HEK293T (cell line): ENCODE results near the gene KDELR3.

Experiments
- ARNT ChIP-seq: fragments of 450-650 bp; IDR thresholded peaks from 2 replicates; pipeline ENCODE4 v1.6.1; 2017; ENCODE audit warnings: mild to moderate bottlenecking
- ELF4 ChIP-seq: fragments of 450-650 bp; IDR thresholded peaks from 2 replicates; pipeline ENCODE4 v1.6.1; 2017; ENCODE audit warnings: antibody characterized with exemption
- FOXA1 ChIP-seq: fragments of 450-650 bp; IDR thresholded peaks from 2 replicates; pipeline ENCODE4 v1.6.1; 2016; ENCODE audit warnings: mild to moderate bottlenecking
- FOXK2 ChIP-seq: fragments of 450-650 bp; IDR thresholded peaks from 2 replicates; pipeline ENCODE4 v1.6.1; 2016; ENCODE audit warnings: mild to moderate bottlenecking
- FOXM1 ChIP-seq: fragments of 450-650 bp; IDR thresholded peaks from 2 replicates; pipeline ENCODE4 v1.6.1; 2017; ENCODE audit warnings: mild to moderate bottlenecking, borderline replicate concordance
- L3MBTL2 ChIP-seq: fragments of 450-650 bp; conservative IDR thresholded peaks from 2 replicates; pipeline ENCODE4 v1.6.1; 2016; ENCODE audit warnings: mild to moderate bottlenecking
- NFRKB ChIP-seq: fragments of 450-650 bp; IDR thresholded peaks from 2 replicates; pipeline ENCODE4 v1.6.1; 2016; ENCODE audit warnings: mild to moderate bottlenecking, moderate library complexity
- SP1 ChIP-seq: fragments of 450-650 bp; IDR thresholded peaks from 2 replicates; pipeline ENCODE4 v1.6.1; 2017
- SUZ12 ChIP-seq: fragments of 450-650 bp; IDR thresholded peaks from 2 replicates; pipeline ENCODE4 v1.6.1; 2016; ENCODE audit warnings: mild to moderate bottlenecking
- ZNF384 ChIP-seq: fragments of 450-650 bp; IDR thresholded peaks from 2 replicates; pipeline ENCODE4 v1.6.1; 2016

DNA sequence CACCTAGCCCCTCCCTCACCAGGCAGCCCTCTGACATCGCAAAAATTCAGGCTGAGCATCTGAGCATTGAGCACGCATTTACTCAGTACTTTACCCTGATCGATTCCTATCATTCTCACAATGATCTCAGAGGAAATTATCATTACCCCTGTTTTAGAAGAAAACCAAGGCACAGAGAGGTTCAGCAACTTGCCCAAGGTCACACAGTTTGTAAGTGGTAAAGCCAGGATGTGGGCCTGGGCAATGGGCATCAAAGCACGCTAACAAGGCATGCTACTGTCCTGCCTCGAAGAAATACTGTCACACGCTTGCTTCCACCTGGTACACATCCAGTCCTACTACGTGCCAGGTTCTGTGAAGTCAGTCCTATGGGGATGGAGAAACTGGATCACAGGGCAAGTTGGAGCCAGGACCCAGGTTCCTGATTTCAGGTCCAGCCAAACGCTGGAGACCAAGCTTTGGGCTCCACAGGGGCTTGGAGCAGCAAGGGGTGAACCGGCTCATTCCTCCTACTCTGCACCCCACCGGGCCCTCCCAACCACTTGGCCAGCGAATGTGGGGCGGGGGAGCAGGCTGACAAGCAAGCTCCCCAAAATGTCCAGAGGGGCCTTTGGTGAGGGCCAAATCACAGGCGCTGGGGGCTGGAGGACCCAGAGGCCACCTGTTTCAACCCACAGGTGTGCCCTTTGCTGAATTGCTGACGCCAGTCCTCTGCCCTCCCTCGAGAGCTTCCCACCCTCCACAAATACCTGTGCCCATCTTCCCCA lies 31.1 kb upstream of the KDELR3 start:
- TF ChIP-seq FOXK2, result no peak
- TF ChIP-seq FOXA1, result no peak
- no peak for TF ChIP-seq SUZ12
- TF ChIP-seq ELF4, result no peak
- TF ChIP-seq L3MBTL2, result no peak
- TF ChIP-seq FOXM1, result no peak
- TF ChIP-seq SP1, result no peak
- no peak for TF ChIP-seq ARNT
- TF ChIP-seq ZNF384, result no peak
- no peak for TF ChIP-seq NFRKB
